AG04449 (cell line): ENCODE data around the gene CD300A.

Experiments used
- CTCF ChIA-PET: fragments of 350-600 bp; formaldehyde crosslinking; extraction: SDS; loops from one replicate; lab custom pipeline; 2021; ENCODE audit warnings: antibody characterized with exemption; lab: Yijun Ruan, JAX
- POLR2A ChIA-PET: fragments of 400-600, 350-600 bp; formaldehyde crosslinking; extraction: SDS; loops from one replicate; lab custom pipeline; 2020; ENCODE audit warnings: antibody characterized with exemption, inconsistent platforms; lab: Yijun Ruan, JAX
- DNase-seq: peaks from one replicate; pipeline ENCODE4 v3.0.0-alpha.2; 2010; ENCODE audit warnings: low read depth, low spot score
- H3K4me3 ChIP-seq: 2 replicates; pipeline ENCODE4 v1.5.1; 2011; ENCODE audit warnings: low read depth, mild to moderate bottlenecking, control low read depth, low read length
- TF ChIP-seq, protein P1 (sequence below): IDR thresholded peaks from one replicate; pipeline ENCODE4 v1.5.1; 2011; ENCODE audit warnings: mild to moderate bottlenecking, moderate library complexity, low read length, control low read depth, inconsistent platforms; ENCODE audit not compliant: insufficient read depth; ENCODE audit errors: missing control alignments

The CD300A gene

GRCh38 chr17:74427048-74427762, 39.2 kb upstream of the CD300A start:
- no peak overlapping the region for H3K4me3 ChIP-seq
- no peak for DNase-seq
- TF ChIP-seq, protein P1, sequence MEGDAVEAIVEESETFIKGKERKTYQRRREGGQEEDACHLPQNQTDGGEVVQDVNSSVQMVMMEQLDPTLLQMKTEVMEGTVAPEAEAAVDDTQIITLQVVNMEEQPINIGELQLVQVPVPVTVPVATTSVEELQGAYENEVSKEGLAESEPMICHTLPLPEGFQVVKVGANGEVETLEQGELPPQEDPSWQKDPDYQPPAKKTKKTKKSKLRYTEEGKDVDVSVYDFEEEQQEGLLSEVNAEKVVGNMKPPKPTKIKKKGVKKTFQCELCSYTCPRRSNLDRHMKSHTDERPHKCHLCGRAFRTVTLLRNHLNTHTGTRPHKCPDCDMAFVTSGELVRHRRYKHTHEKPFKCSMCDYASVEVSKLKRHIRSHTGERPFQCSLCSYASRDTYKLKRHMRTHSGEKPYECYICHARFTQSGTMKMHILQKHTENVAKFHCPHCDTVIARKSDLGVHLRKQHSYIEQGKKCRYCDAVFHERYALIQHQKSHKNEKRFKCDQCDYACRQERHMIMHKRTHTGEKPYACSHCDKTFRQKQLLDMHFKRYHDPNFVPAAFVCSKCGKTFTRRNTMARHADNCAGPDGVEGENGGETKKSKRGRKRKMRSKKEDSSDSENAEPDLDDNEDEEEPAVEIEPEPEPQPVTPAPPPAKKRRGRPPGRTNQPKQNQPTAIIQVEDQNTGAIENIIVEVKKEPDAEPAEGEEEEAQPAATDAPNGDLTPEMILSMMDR = no peak
- CTCF ChIA-PET = interaction anchor here (1.4 kb wide), 1 partner anchor 10 kb away, joined by 3 read pairs; no protein-coding TSS in a partner anchor
- POLR2A ChIA-PET = no interaction called here

GRCh38 chr17:74427763-74428153, 38.7 kb upstream of the CD300A start:
- ChIA-PET CTCF (interaction anchor here (1.4 kb wide), 1 partner anchor 9 kb away, joined by 3 read pairs; no protein-coding TSS in a partner anchor), POLR2A (no interaction called here)
- TF ChIP-seq, protein P1 = no peak
- H3K4me3 ChIP-seq = no peak overlapping the region
- no peak for DNase-seq

- H3K4me3 ChIP-seq = no peak overlapping the region
Measured at GRCh38 chr17:74429604-74430384, 36.6 kb upstream of the CD300A start.

GRCh38 chr17:74430385-74430705, 36.1 kb upstream of the CD300A start:
- DNase-seq = no peak
- ChIA-PET CTCF (no interaction called here), POLR2A (no interaction called here)
- TF ChIP-seq, protein P1 = no peak
- no peak overlapping the region; the same call in 1 of the 2 replicates for H3K4me3 ChIP-seq

More at GRCh38 chr17:74429604-74430384, 36.6 kb upstream of the CD300A start:
- TF ChIP-seq, protein P1 = no peak
- CTCF ChIA-PET = no interaction called here
- POLR2A ChIA-PET = no interaction called here
- DNase-seq = no peak

DNA sequence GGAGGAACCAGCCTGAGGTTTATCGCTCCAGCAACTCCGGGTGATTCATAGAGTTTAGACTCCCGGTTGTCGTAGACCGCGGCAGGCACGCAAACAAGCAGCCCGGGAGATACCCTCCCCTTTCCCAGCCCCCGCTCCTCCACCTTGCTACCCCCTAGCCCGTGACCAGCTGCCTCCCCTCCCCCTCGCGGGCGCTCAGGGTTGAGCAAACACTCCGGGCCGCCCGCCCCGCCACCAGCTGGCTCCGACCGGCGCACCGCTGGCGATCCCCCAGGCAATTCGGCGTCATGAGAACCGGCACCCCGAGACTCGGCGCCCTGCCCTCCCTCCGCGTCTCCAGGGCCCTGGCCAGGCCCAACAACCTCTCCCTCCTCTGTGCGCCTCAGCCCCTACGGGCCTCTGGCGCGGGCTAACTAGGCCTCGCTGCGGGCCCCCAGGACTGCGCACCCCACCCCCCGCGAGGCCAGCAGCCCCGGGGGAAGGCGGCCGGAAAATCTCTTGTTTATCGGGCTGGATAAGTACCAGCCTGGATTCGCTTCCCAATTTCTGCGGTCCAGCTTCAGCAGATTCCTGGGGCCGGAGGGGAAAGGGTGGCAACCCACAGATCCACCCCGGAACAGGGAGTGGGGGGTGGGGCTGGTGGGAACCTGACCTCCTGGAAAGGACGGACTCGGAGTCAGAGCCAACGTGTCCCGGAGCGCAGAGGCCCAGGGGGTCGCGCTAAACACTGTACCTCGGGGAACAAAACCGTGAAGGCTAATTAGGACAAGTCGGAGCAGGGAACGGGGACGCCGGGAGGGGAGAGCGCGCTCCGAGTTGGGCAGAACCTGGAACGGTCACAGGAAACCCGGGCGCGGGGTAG, 35.5 kb upstream of the CD300A start:
- ChIA-PET POLR2A (no interaction called here), CTCF (no interaction called here)
- TF ChIP-seq, protein P1 = no peak
- H3K4me3 ChIP-seq = peak overlapping the region; percentile 27
- no peak for DNase-seq
